H1 (cell line): ENCODE data around the gene CDK15. TPM values are rescaled to one million over a fixed set of nuclear protein-coding genes. Genes with fewer than 3 reads are reported as not detected.

Experiments used
- CTCF ChIA-PET: fragments of 300-600 bp; sonication (Branson Sonifier 250); formaldehyde crosslinking; loops from one replicate; lab custom pipeline; 2021; ENCODE audit not compliant: partially characterized antibody; lab: Charles Lee
- POLR2A ChIA-PET: fragments of 300-600 bp; sonication (Branson Sonifier 250); formaldehyde crosslinking; loops from one replicate; lab custom pipeline; 2021; ENCODE audit warnings: inconsistent platforms; ENCODE audit not compliant: partially characterized antibody; lab: Charles Lee
- DNase-seq, 2 experiments: peaks; one replicate each; pipeline versions ENCODE4 v3.0.0 to v3.0.0-alpha.2; 2010 to 2022; ENCODE audit warnings: low spot score in 2 of 2, low read depth in 1 of 2, mixed read lengths in 1 of 2
- FAIRE-seq: peaks from 2 replicates; lab custom pipeline; 2011; peaks lifted over from hg19 to GRCh38; lab: Jason Lieb, UNC
- H2AFZ ChIP-seq: 2 replicates; pipeline ENCODE4 v1.8.1; 2012; ENCODE audit warnings: low read length, inconsistent platforms
- H2AK5ac ChIP-seq: 2 replicates; pipeline ENCODE4 v1.6.1; 2013; ENCODE audit warnings: low read depth, low read length
- H2BK120ac ChIP-seq: replicated peaks from 2 replicates; pipeline ENCODE3; 2013; ENCODE audit warnings: low read depth, low read length, inconsistent platforms
- H2BK12ac ChIP-seq: 2 replicates; pipeline ENCODE4 v1.6.1; 2013; ENCODE audit warnings: low read depth, low read length
- H2BK15ac ChIP-seq: 2 replicates; pipeline ENCODE4 v1.6.1; 2013; ENCODE audit warnings: low read length
- H2BK20ac ChIP-seq: 2 replicates; pipeline ENCODE4 v1.6.1; 2013; ENCODE audit warnings: low read length
- H2BK5ac ChIP-seq: 2 replicates; pipeline ENCODE4 v1.6.1; 2013; ENCODE audit warnings: low read depth, low read length
- H3K14ac ChIP-seq: 2 replicates; pipeline ENCODE4 v1.6.1; 2013; ENCODE audit warnings: inconsistent platforms; ENCODE audit not compliant: insufficient read length
- H3K18ac ChIP-seq: 2 replicates; pipeline ENCODE4 v1.6.1; 2013; ENCODE audit warnings: low read length; ENCODE audit errors: extremely low read depth
- H3K23ac ChIP-seq: 2 replicates; pipeline ENCODE4 v1.6.1; 2013; ENCODE audit warnings: inconsistent platforms; ENCODE audit not compliant: insufficient read length
- H3K23me2 ChIP-seq: 2 replicates; pipeline ENCODE4 v1.6.1; 2013; ENCODE audit warnings: low read depth, low read length
- H3K27ac ChIP-seq: 2 replicates; pipeline ENCODE4 v1.6.1; 2011; ENCODE audit warnings: low read depth, low read length, inconsistent platforms
- H3K27me3 ChIP-seq, 4 experiments: replicated peaks in 1 of 4; 1 replicate in 1 of 4; 2 replicates in 3 of 4; pipeline versions ENCODE4 v1.6.1 to v1.8.1; 2011 to 2013; ENCODE audit warnings: low read length in 3 of 4, mild to moderate bottlenecking in 3 of 4, inconsistent platforms in 2 of 4, mixed read lengths in 2 of 4, moderate library complexity in 1 of 4; ENCODE audit not compliant: control insufficient read depth in 3 of 4, insufficient read depth in 3 of 4; ENCODE audit errors: extremely low read depth in 1 of 4
- H3K36me3 ChIP-seq, 4 experiments: 2 replicates each; pipeline versions ENCODE4 v1.6.1 to v1.8.1; 2011 to 2013; ENCODE audit warnings: mild to moderate bottlenecking in 4 of 4, low read length in 3 of 4, moderate library complexity in 2 of 4, control low read depth in 1 of 4, inconsistent platforms in 1 of 4; ENCODE audit not compliant: insufficient read depth in 4 of 4, control insufficient read depth in 2 of 4
- H3K4ac ChIP-seq: replicated peaks from 2 replicates; pipeline ENCODE3; 2013; ENCODE audit warnings: low read length, low read depth, mixed read lengths, inconsistent platforms; ENCODE audit not compliant: insufficient read length
- H3K4me1 ChIP-seq, 4 experiments: replicated peaks in 1 of 4; 1 replicate in 1 of 4; 2 replicates in 3 of 4; pipeline versions ENCODE4 v1.6.1 to v1.8.1; 2011 to 2013; ENCODE audit warnings: low read length in 3 of 4, inconsistent platforms in 2 of 4, mixed read lengths in 1 of 4; ENCODE audit not compliant: insufficient read depth in 4 of 4, control insufficient read depth in 3 of 4
- H3K4me2 ChIP-seq, 2 experiments: 2 replicates each; pipeline versions ENCODE4 v1.6.1 to v1.8.1; 2011 to 2013; ENCODE audit warnings: low read depth in 2 of 2, low read length in 2 of 2, control low read depth in 1 of 2, inconsistent platforms in 1 of 2, mild to moderate bottlenecking in 1 of 2; ENCODE audit not compliant: insufficient read depth in 1 of 2
- H3K4me3 ChIP-seq, 4 experiments: fragments of 200-600, 300-600 bp in 1 of 4; sonication (generic), shearing (Covaris generic), sonication (Bioruptor Twin) in 1 of 4; 2 replicates each; pipeline versions ENCODE4 v1.5.1 to v1.8.1; 2011 to 2016; ENCODE audit warnings: low read length in 4 of 4, low read depth in 3 of 4, control low read depth in 2 of 4, inconsistent platforms in 2 of 4, mild to moderate bottlenecking in 2 of 4, mixed read lengths in 1 of 4, moderate library complexity in 1 of 4; ENCODE audit not compliant: insufficient read depth in 2 of 4; ENCODE audit errors: extremely low read depth in 1 of 4
- H3K56ac ChIP-seq: replicated peaks from 2 replicates; pipeline ENCODE3; 2013; ENCODE audit warnings: low read depth, mild to moderate bottlenecking, mixed read lengths, low read length, inconsistent platforms; ENCODE audit not compliant: insufficient read length
- H3K79me1 ChIP-seq: 2 replicates; pipeline ENCODE4 v1.6.1; 2013; ENCODE audit warnings: low read depth, low read length, control low read depth
- H3K79me2 ChIP-seq, 2 experiments: 2 replicates each; pipeline versions ENCODE4 v1.6.1 to v1.8.1; 2012 to 2013; ENCODE audit warnings: low read length in 2 of 2, mild to moderate bottlenecking in 2 of 2, inconsistent platforms in 1 of 2; ENCODE audit not compliant: insufficient read depth in 2 of 2, control insufficient read depth in 1 of 2
- H3K9ac ChIP-seq, 4 experiments: replicated peaks in 1 of 4; 1 replicate in 1 of 4; 2 replicates in 3 of 4; pipeline versions ENCODE4 v1.6.1 to v1.8.1; 2011 to 2013; ENCODE audit warnings: low read depth in 3 of 4, low read length in 3 of 4, control low read depth in 2 of 4, mild to moderate bottlenecking in 2 of 4, moderate library complexity in 2 of 4, inconsistent platforms in 1 of 4; ENCODE audit errors: extremely low read depth in 1 of 4
- H3K9me3 ChIP-seq, 2 experiments: 2 replicates each; pipeline versions ENCODE4 v1.6.1 to v1.8.1; 2012 to 2013; ENCODE audit warnings: mild to moderate bottlenecking in 2 of 2, moderate library complexity in 2 of 2, control low read depth in 1 of 2, inconsistent platforms in 1 of 2, low read depth in 1 of 2, low read length in 1 of 2, mixed read lengths in 1 of 2; ENCODE audit not compliant: insufficient read depth in 2 of 2
- H4K20me1 ChIP-seq, 2 experiments: replicated peaks in 1 of 2; 2 replicates each; pipeline versions ENCODE3 to v1.8.1; 2011 to 2013; ENCODE audit warnings: inconsistent platforms in 2 of 2, low read length in 2 of 2, mild to moderate bottlenecking in 1 of 2; ENCODE audit not compliant: insufficient read depth in 2 of 2, control insufficient read depth in 1 of 2
- H4K5ac ChIP-seq: 2 replicates; pipeline ENCODE4 v1.6.1; 2013; ENCODE audit warnings: low read length, low read depth, mixed read lengths, inconsistent platforms; ENCODE audit not compliant: insufficient read length
- H4K8ac ChIP-seq: 2 replicates; pipeline ENCODE4 v1.8.0; 2013; ENCODE audit warnings: mild to moderate bottlenecking, moderate library complexity, low read length, inconsistent platforms; ENCODE audit not compliant: insufficient read depth; ENCODE audit errors: extremely low read depth
- H4K91ac ChIP-seq: replicated peaks from 2 replicates; pipeline ENCODE3; 2013; ENCODE audit warnings: low read length, mixed read lengths, inconsistent platforms; ENCODE audit not compliant: insufficient read length
- CBX5 ChIP-seq: fragments of 300-800, 300-1000 bp; sonication (generic); IDR thresholded peaks from 2 replicates; pipeline ENCODE4 v1.7.1; 2016; ENCODE audit warnings: antibody characterized with exemption, low read length, low read depth
- FOSL1 ChIP-seq: IDR thresholded peaks from 2 replicates; pipeline ENCODE4 v1.6.1; 2011; ENCODE audit warnings: mild to moderate bottlenecking, low read depth, low read length, moderate library complexity; ENCODE audit not compliant: insufficient read depth
- HDAC6 ChIP-seq: IDR thresholded peaks from one replicate; pipeline ENCODE4 v1.7.1; 2012; ENCODE audit warnings: low read depth, mild to moderate bottlenecking, inconsistent platforms, low read length, moderate library complexity
- KDM1A ChIP-seq: fragments of 200-600, 300-600 bp; sonication (generic); IDR thresholded peaks from 2 replicates; pipeline ENCODE4 v1.7.1; 2016; ENCODE audit warnings: mild to moderate bottlenecking, low read length, borderline replicate concordance
- KDM5A ChIP-seq: fragments of 200-600 bp; IDR thresholded peaks from 2 replicates; pipeline ENCODE4 v1.7.1; 2012; ENCODE audit warnings: mild to moderate bottlenecking, low read length, inconsistent platforms, mixed read lengths
- MAX ChIP-seq: IDR thresholded peaks from 2 replicates; pipeline ENCODE4 v1.6.1; 2012; ENCODE audit warnings: inconsistent platforms
- NRF1 ChIP-seq: IDR thresholded peaks from 2 replicates; pipeline ENCODE4 v1.6.1; 2011; ENCODE audit warnings: mild to moderate bottlenecking, low read depth, low read length, improper control_type of control experiment
- SP2 ChIP-seq: IDR thresholded peaks from 2 replicates; pipeline ENCODE4 v1.6.1; 2012; ENCODE audit warnings: mild to moderate bottlenecking, low read length, inconsistent platforms
- SUZ12 ChIP-seq: fragments of 200-600 bp; sonication (generic); IDR thresholded peaks from 2 replicates; pipeline ENCODE4 v1.6.1; 2012; ENCODE audit warnings: mild to moderate bottlenecking, inconsistent platforms, low read length, moderate library complexity, mixed read lengths
- TEAD4 ChIP-seq: IDR thresholded peaks from 2 replicates; pipeline ENCODE4 v1.6.1; 2012; ENCODE audit warnings: low read depth, low read length, inconsistent platforms, mixed read lengths
- WGBS, 2 experiments: shearing (Covaris generic) in 1 of 2; methylation state at CpG; one replicate each; pipeline versions ENCODE4 v1.1.6 to v1.1.7; 2013 to 2015; ENCODE audit warnings: low lambda C conversion rate in 2 of 2, mixed read lengths in 2 of 2, inconsistent platforms in 1 of 2, low coverage in 1 of 2, missing lambda C conversion rate in 1 of 2; ENCODE audit not compliant: insufficient replicate concordance in 2 of 2, insufficient coverage in 1 of 2, insufficient read length in 1 of 2; ENCODE audit errors: extremely low coverage in 1 of 2, missing lambda C conversion rate in 1 of 2; 5-methylcytosine and 5-hydroxymethylcytosine counted together
- polyA plus RNA-seq, 7 experiments: library from polyadenylated mRNA; depleted of rRNA in 3 of 7; stranded (reverse) in 5 of 7; unstranded in 2 of 7; fragments of >200 nt in 5 of 7; fragments of 200-250 nt in 2 of 7; gene quantifications; 1 replicate in 5 of 7; 2 replicates in 1 of 7; 4 replicates in 1 of 7; pipeline versions ENCODE4 v1.2.1 to v1.2.3, GENCODE V29; 2011 to 2013; ENCODE audit warnings: missing spikeins in 2 of 7, mixed read lengths in 2 of 7
- total RNA-seq: library from RNA; stranded (reverse); fragmentation: NEBNext Ultra II Directional; extraction: Animal tissue kit (Norgen Biotek cat#: 25700); gene quantifications from 2 replicates; pipeline ENCODE4 v1.2.1, GENCODE V29; 2021

Gene CDK15
- total and polyA plus RNA-seq, 2 of the 8 experiments (the other 6 are each of a cell fraction or from before 2014, with no cell fraction given), result 0.03 TPM; not detected in 1

GRCh38 chr2:201794294-201794693 lies 12.0 kb upstream of the CDK15 start:
- Histone ChIP-seq H3K9me3 (no peaks in the 10 kb centered on the region), H3K23ac (no peak overlapping the region), H3K4me1 (no peaks in the 10 kb centered on the region), H3K14ac (no peak overlapping the region), H3K4me3 (no peak overlapping the region)
- TF ChIP-seq MAX (no peak), SUZ12 (no peak), HDAC6 (no peak), NRF1 (no peak), CBX5 (no peak), TEAD4 (no peak), KDM1A (no peak), KDM5A (no peak), FOSL1 (no peak), SP2 (no peak)
- TF ChIP-seq, all 59 proteins: peak for 0
- Histone ChIP-seq H2BK12ac (no peak overlapping the region), H2BK120ac (no peak overlapping the region), H3K9ac (no peak overlapping the region), H2BK20ac (no peak overlapping the region), H3K4ac (no peak overlapping the region), H4K8ac (no peak overlapping the region), H3K27me3 (no peaks in the 10 kb centered on the region; a peak in 1 of 7 replicates), H2AFZ (no peak overlapping the region), H3K23me2 (no peaks in the 10 kb centered on the region), H2AK5ac (no peak overlapping the region), H3K56ac (no peak overlapping the region), H3K36me3 (no peaks in the 10 kb centered on the region), H3K79me1 (no peaks in the 10 kb centered on the region), H4K91ac (no peak overlapping the region), H3K4me2 (no peak overlapping the region), H3K79me2 (no peaks in the 10 kb centered on the region), H4K5ac (no peak overlapping the region), H3K27ac (no peak overlapping the region), H4K20me1 (no peaks in the 10 kb centered on the region), H2BK5ac (no peak overlapping the region), H3K18ac (no peak overlapping the region), H2BK15ac (no peak overlapping the region)
- no peak for FAIRE-seq
- no peak for DNase-seq
- CTCF ChIA-PET, result interaction anchor here (0.6 to 1.8 kb wide), 6 partner anchors 46 to 711 kb away, joined by 3 to 13 read pairs (median 3); no protein-coding TSS in a partner anchor
- WGBS, 2 experiments, result 81% methylated on average over 6 of the region's 6 CpGs; no CpG with 5 or more reads in 1 of the 2 experiments
- POLR2A ChIA-PET, result interaction anchor here (0.7 kb wide), 1 partner anchor 13 kb away, joined by 3 read pairs; the partner anchor contains the start of gene ALS2
